H9 (cell line): Measurements from ENCODE around the gene BIRC3. TPM values are rescaled to one million over a fixed set of nuclear protein-coding genes. Genes with fewer than 3 reads are reported as not detected.

ENCODE experiments used
- DNase-seq: peaks from one replicate; pipeline ENCODE4 v3.0.0-alpha.2; 2017
- H2AFZ ChIP-seq: one replicate; pipeline ENCODE4 v1.6.1; 2013; ENCODE audit warnings: mild to moderate bottlenecking, low read length, control low read depth, moderate library complexity
- H2AK5ac ChIP-seq: 2 replicates; pipeline ENCODE4 v1.6.1; 2013; ENCODE audit warnings: low read length, control low read depth, mixed read lengths; ENCODE audit not compliant: insufficient read length
- H2BK120ac ChIP-seq: one replicate; pipeline ENCODE4 v1.6.1; 2013; ENCODE audit warnings: low read depth, mild to moderate bottlenecking, low read length, control low read depth, inconsistent platforms; ENCODE audit not compliant: poor library complexity, severe bottlenecking
- H2BK12ac ChIP-seq: 2 replicates; pipeline ENCODE4 v1.6.1; 2013; ENCODE audit warnings: low read length, control low read depth, mixed read lengths, low read depth; ENCODE audit not compliant: insufficient read length
- H2BK15ac ChIP-seq: 2 replicates; pipeline ENCODE4 v1.6.1; 2013; ENCODE audit warnings: low read depth, low read length, control low read depth
- H2BK20ac ChIP-seq: one replicate; pipeline ENCODE4 v1.6.1; 2013; ENCODE audit warnings: low read depth, mild to moderate bottlenecking, low read length, control low read depth, inconsistent platforms; ENCODE audit not compliant: poor library complexity, severe bottlenecking
- H2BK5ac ChIP-seq: 2 replicates; pipeline ENCODE4 v1.6.1; 2013; ENCODE audit warnings: low read length, control low read depth, mixed read lengths; ENCODE audit not compliant: insufficient read length
- H3K14ac ChIP-seq: 2 replicates; pipeline ENCODE4 v1.6.1; 2013; ENCODE audit warnings: low read length, control low read depth; ENCODE audit not compliant: insufficient read depth
- H3K18ac ChIP-seq: 2 replicates; pipeline ENCODE4 v1.6.1; 2013; ENCODE audit warnings: low read depth, mild to moderate bottlenecking, mixed read lengths, low read length, control low read depth; ENCODE audit not compliant: insufficient read length
- H3K23ac ChIP-seq: 2 replicates; pipeline ENCODE4 v1.6.1; 2013; ENCODE audit warnings: low read length, control low read depth, mixed read lengths, low read depth; ENCODE audit not compliant: insufficient read length
- H3K23me2 ChIP-seq: 2 replicates; pipeline ENCODE4 v1.6.1; 2013; ENCODE audit warnings: low read depth, mild to moderate bottlenecking, mixed read lengths, low read length, control low read depth; ENCODE audit not compliant: insufficient read length, poor library complexity, severe bottlenecking
- H3K27ac ChIP-seq: 2 replicates; pipeline ENCODE4 v1.5.1; 2013; ENCODE audit warnings: low read length, control low read depth, mixed read lengths, low read depth; ENCODE audit not compliant: insufficient read length
- H3K27me3 ChIP-seq: 2 replicates; pipeline ENCODE4 v1.6.1; 2013; ENCODE audit warnings: low read length, control low read depth, inconsistent platforms; ENCODE audit not compliant: insufficient read depth
- H3K4ac ChIP-seq: 2 replicates; pipeline ENCODE4 v1.6.1; 2013; ENCODE audit warnings: low read depth, mild to moderate bottlenecking, control low read depth, inconsistent platforms, low read length, moderate library complexity
- H3K4me1 ChIP-seq: 2 replicates; pipeline ENCODE4 v1.6.1; 2013; ENCODE audit warnings: low read length, control low read depth, inconsistent platforms; ENCODE audit not compliant: insufficient read depth
- H3K4me2 ChIP-seq: 2 replicates; pipeline ENCODE4 v1.6.1; 2013; ENCODE audit warnings: low read length, control low read depth, mixed read lengths; ENCODE audit not compliant: insufficient read length, insufficient read depth
- H3K56ac ChIP-seq: 2 replicates; pipeline ENCODE4 v1.6.1; 2013; ENCODE audit warnings: low read depth, mild to moderate bottlenecking, mixed read lengths, low read length, control low read depth; ENCODE audit not compliant: insufficient read length
- H3K79me1 ChIP-seq: 2 replicates; pipeline ENCODE4 v1.6.1; 2013; ENCODE audit warnings: low read depth, mild to moderate bottlenecking, moderate library complexity, low read length, control low read depth, inconsistent platforms; ENCODE audit not compliant: insufficient read depth, poor library complexity, severe bottlenecking
- H3K79me2 ChIP-seq: 2 replicates; pipeline ENCODE4 v1.6.1; 2013; ENCODE audit warnings: low read length, control low read depth, inconsistent platforms; ENCODE audit not compliant: insufficient read depth
- H3K9ac ChIP-seq: 2 replicates; pipeline ENCODE4 v1.6.1; 2013; ENCODE audit warnings: low read length, control low read depth, mixed read lengths; ENCODE audit not compliant: insufficient read length; ENCODE audit errors: extremely low read depth
- H3K9me3 ChIP-seq: one replicate; pipeline ENCODE4 v1.6.1; 2013; ENCODE audit warnings: low read depth, low read length, inconsistent platforms; ENCODE audit not compliant: control insufficient read depth
- H3T11ph ChIP-seq: one replicate; pipeline ENCODE4 v1.6.1; 2013; ENCODE audit warnings: mild to moderate bottlenecking, low read length, control low read depth, inconsistent platforms
- H4K20me1 ChIP-seq: one replicate; pipeline ENCODE4 v1.6.1; 2013; ENCODE audit not compliant: control insufficient read depth, insufficient read length, insufficient read depth
- H4K5ac ChIP-seq: 2 replicates; pipeline ENCODE4 v1.6.1; 2013; ENCODE audit warnings: low read depth, mild to moderate bottlenecking, mixed read lengths, low read length, control low read depth; ENCODE audit not compliant: insufficient read length
- H4K8ac ChIP-seq: replicated peaks from 2 replicates; pipeline ENCODE4 v1.6.1; 2013; ENCODE audit warnings: low read length, control low read depth, mixed read lengths, low read depth; ENCODE audit not compliant: insufficient read length
- H4K91ac ChIP-seq: 2 replicates; pipeline ENCODE4 v1.6.1; 2013; ENCODE audit warnings: low read depth, mild to moderate bottlenecking, moderate library complexity, mixed read lengths, low read length, control low read depth; ENCODE audit not compliant: insufficient read length
- H3K27ac Mint-ChIP-seq, 3 experiments: 2 replicates in 2 of 3; 3 replicates in 1 of 3; pipeline ENCODE4 v1.8.0; 2020 to 2021; ENCODE audit warnings: mixed read lengths in 3 of 3, mild to moderate bottlenecking in 1 of 3, moderate library complexity in 1 of 3
- H3K27me3 Mint-ChIP-seq: 2 replicates; pipeline ENCODE4 v1.8.0; 2021; ENCODE audit warnings: low read depth, mild to moderate bottlenecking, moderate library complexity, mixed read lengths
- H3K36me3 Mint-ChIP-seq, 3 experiments: 2 replicates in 2 of 3; 3 replicates in 1 of 3; pipeline ENCODE4 v1.8.0; 2020 to 2021; ENCODE audit warnings: low read depth in 3 of 3, mixed read lengths in 3 of 3; ENCODE audit not compliant: insufficient read depth in 1 of 3
- H3K4me1 Mint-ChIP-seq, 2 experiments: 2 replicates each; pipeline ENCODE4 v1.8.0; 2020; ENCODE audit warnings: mixed read lengths in 2 of 2
- H3K4me3 Mint-ChIP-seq, 2 experiments: 2 replicates in 1 of 2; 3 replicates in 1 of 2; pipeline ENCODE4 v1.8.0; 2020 to 2021; ENCODE audit warnings: mild to moderate bottlenecking in 2 of 2, mixed read lengths in 2 of 2, moderate library complexity in 1 of 2
- H3K9me3 Mint-ChIP-seq, 2 experiments: 2 replicates in 1 of 2; 3 replicates in 1 of 2; pipeline ENCODE4 v1.8.0; 2020; ENCODE audit warnings: mild to moderate bottlenecking in 2 of 2, mixed read lengths in 2 of 2, moderate library complexity in 1 of 2
- WGBS: extraction: QIAGEN DNeasy Blood & Tissue Kit; methylation state at CpG from one replicate; pipeline ENCODE4 v1.1.7; 2013; ENCODE audit warnings: missing lambda C conversion rate, low lambda C conversion rate, mixed read lengths; ENCODE audit not compliant: insufficient read length; ENCODE audit errors: extremely low coverage; 5-methylcytosine and 5-hydroxymethylcytosine counted together
- total RNA-seq: library from RNA; stranded (reverse); gene quantifications from 2 replicates; pipeline ENCODE4 v1.2.1, GENCODE V29; 2021
- TF ChIP-seq, protein P1 (sequence below): fragments of 200-600 bp; sonication (generic); conservative IDR thresholded peaks from 3 replicates; pipeline ENCODE4 v1.8.0; 2021; ENCODE audit warnings: antibody characterized with exemption, mild to moderate bottlenecking

BIRC3 gene
- total RNA-seq, 1 experiment from 2014 or later, result 0.04 TPM

DNA sequence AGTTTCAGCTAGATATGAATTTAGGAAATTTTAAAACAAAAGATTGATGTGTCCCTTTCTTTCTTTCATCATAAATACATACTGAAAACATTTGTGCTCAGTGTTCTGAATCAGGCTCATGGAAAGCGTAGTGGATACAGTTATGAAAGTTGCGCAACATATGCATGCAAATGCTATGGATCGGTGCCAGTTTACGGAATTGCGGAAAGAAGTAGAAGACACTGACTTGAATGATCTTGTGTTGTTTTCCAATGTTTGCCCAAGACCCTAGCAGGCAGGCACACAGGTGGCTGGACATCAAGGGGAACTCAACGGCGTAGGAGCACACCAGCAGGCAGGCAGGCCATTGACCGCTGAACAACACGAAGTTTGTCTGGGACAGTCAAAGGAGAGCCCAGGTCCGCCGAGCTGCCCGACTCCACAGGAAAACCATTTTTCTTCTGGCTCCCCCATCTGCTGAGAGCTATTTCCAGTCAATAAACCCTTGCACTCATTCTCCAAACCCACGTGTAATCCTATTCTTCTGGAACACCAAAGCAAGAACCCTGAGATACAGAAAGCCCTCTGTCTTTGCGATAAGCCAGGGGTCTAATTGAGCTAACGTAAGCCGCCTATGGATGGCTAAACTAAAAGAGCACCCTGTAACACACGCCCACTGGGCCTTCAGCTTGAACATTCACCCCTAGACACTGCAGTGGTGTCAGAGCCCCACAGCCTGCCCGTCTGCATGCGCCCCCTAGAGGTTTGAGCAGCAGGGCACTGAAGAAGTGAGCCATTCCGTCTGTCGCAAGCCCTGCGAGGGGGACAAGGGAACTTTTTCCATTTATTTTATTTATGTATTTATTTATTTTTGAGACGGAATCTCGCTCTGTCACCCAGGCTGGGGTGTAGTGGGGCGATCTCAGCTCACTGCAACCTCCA lies 7.4 kb upstream of the BIRC3 start:
- Histone ChIP-seq H3K4me1 (no peaks in the 10 kb centered on the region), H3K18ac (no peak overlapping the region), H3K56ac (no peak overlapping the region), H2BK15ac (no peak overlapping the region), H2BK20ac (no peak overlapping the region), H2BK120ac (no peak overlapping the region), H2AFZ (no peak overlapping the region), H4K91ac (no peak overlapping the region), H3K27ac (no peak overlapping the region), H3K27me3 (no peaks in the 10 kb centered on the region), H3K9me3 (no peaks in the 10 kb centered on the region), H4K5ac (no peak overlapping the region), H4K20me1 (no peaks in the 10 kb centered on the region), H2BK12ac (no peak overlapping the region), H3K23me2 (no peaks in the 10 kb centered on the region), H3K79me1 (no peaks in the 10 kb centered on the region), H3K4ac (no peak overlapping the region), H3K23ac (no peak overlapping the region), H3K14ac (no peak overlapping the region), H3K79me2 (no peaks in the 10 kb centered on the region), H3K4me2 (no peak overlapping the region), H4K8ac (no peak overlapping the region), H3K9ac (no peak overlapping the region), H3T11ph (no peak overlapping the region), H2BK5ac (no peak overlapping the region), H2AK5ac (no peak overlapping the region)
- peak; percentile 81 for DNase-seq
- Mint-ChIP-seq H3K36me3 (no peaks in the 10 kb centered on the region), H3K27me3 (no peaks in the 10 kb centered on the region), H3K27ac (no peak overlapping the region), H3K9me3 (peaks cover 0 to under 1% of the 10 kb centered on the region in 2 experiments; a peak in 1 of 5 replicates), H3K4me3 (no peak overlapping the region), H3K4me1 (peaks cover 4 to 6% of the 10 kb centered on the region in 2 experiments; a peak in 2 of 4 replicates)
- TF ChIP-seq, protein P1, sequence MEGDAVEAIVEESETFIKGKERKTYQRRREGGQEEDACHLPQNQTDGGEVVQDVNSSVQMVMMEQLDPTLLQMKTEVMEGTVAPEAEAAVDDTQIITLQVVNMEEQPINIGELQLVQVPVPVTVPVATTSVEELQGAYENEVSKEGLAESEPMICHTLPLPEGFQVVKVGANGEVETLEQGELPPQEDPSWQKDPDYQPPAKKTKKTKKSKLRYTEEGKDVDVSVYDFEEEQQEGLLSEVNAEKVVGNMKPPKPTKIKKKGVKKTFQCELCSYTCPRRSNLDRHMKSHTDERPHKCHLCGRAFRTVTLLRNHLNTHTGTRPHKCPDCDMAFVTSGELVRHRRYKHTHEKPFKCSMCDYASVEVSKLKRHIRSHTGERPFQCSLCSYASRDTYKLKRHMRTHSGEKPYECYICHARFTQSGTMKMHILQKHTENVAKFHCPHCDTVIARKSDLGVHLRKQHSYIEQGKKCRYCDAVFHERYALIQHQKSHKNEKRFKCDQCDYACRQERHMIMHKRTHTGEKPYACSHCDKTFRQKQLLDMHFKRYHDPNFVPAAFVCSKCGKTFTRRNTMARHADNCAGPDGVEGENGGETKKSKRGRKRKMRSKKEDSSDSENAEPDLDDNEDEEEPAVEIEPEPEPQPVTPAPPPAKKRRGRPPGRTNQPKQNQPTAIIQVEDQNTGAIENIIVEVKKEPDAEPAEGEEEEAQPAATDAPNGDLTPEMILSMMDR, result peak; percentile 82
- no CpG with 5 or more reads among the region's 25 CpGs for WGBS
